IMR-90 (cell line): Measurements from ENCODE around the gene PYGB. TPM values are rescaled to one million over a fixed set of nuclear protein-coding genes. Genes with fewer than 3 reads are reported as not detected.
A peak's percentile ranks its signal among the peaks of the same experiment; 100 is the strongest.

Source experiments
- ATAC-seq: fragments of 200-7000 bp; cut with Tn5 transposase; 2 replicates; pipeline ENCODE4 v1.9.1; 2020; ENCODE audit warnings: low read depth, mild to moderate bottlenecking, moderate library complexity
- BruUV-seq: library from RNA; stranded (reverse); fragments of 400-500 nt; replicated peaks from 2 replicates; lab custom pipeline; 2021; lab: Mats Ljungman, UMichigan
- CTCF ChIA-PET: fragments of 300-600 bp; formaldehyde crosslinking; extraction: SDS; loops from one replicate; lab custom pipeline; 2021; ENCODE audit warnings: antibody characterized with exemption; lab: Yijun Ruan, JAX
- POLR2A ChIA-PET: fragments of 300-600 bp; sonication (Branson Sonifier 250); formaldehyde crosslinking; loops from one replicate; lab custom pipeline; 2022; ENCODE audit warnings: antibody characterized with exemption; ENCODE audit not compliant: unreplicated experiment; lab: Charles Lee
- DNase-seq: peaks from one replicate; pipeline ENCODE4 v3.0.0; 2013
- H2AFZ ChIP-seq: replicated peaks from 2 replicates; pipeline ENCODE3; 2013; ENCODE audit warnings: low read length, mild to moderate bottlenecking; ENCODE audit not compliant: poor library complexity
- H2AK5ac ChIP-seq: 2 replicates; pipeline ENCODE4 v1.6.1; 2013; ENCODE audit warnings: low read depth, low read length, inconsistent platforms
- H2AK9ac ChIP-seq: replicated peaks from 2 replicates; pipeline ENCODE3; 2013; ENCODE audit warnings: mild to moderate bottlenecking, low read depth, low read length, moderate library complexity; ENCODE audit not compliant: poor library complexity
- H2BK120ac ChIP-seq: 2 replicates; pipeline ENCODE4 v1.6.1; 2013; ENCODE audit warnings: low read depth, low read length, inconsistent platforms
- H2BK15ac ChIP-seq: 3 replicates; pipeline ENCODE4 v1.6.1; 2013; ENCODE audit warnings: low read depth, low read length, inconsistent platforms
- H2BK20ac ChIP-seq: 2 replicates; pipeline ENCODE4 v1.6.1; 2013; ENCODE audit warnings: low read depth, mild to moderate bottlenecking, inconsistent platforms, low read length, moderate library complexity
- H2BK5ac ChIP-seq: 2 replicates; pipeline ENCODE4 v1.6.1; 2013; ENCODE audit warnings: mild to moderate bottlenecking, low read depth, low read length, inconsistent platforms; ENCODE audit not compliant: poor library complexity, severe bottlenecking
- H3K14ac ChIP-seq: replicated peaks from 2 replicates; pipeline ENCODE4 v1.6.1; 2013; ENCODE audit warnings: low read depth, low read length, inconsistent platforms
- H3K18ac ChIP-seq: 2 replicates; pipeline ENCODE4 v1.6.1; 2013; ENCODE audit warnings: low read depth, low read length, control low read depth
- H3K23ac ChIP-seq: 2 replicates; pipeline ENCODE4 v1.6.1; 2013; ENCODE audit warnings: low read depth, low read length, inconsistent platforms
- H3K27ac ChIP-seq: 2 replicates; pipeline ENCODE4 v1.5.1; 2013; ENCODE audit warnings: mild to moderate bottlenecking, control low read depth, low read length; ENCODE audit not compliant: insufficient read depth
- H3K27me3 ChIP-seq: 2 replicates; pipeline ENCODE4 v1.6.1; 2013; ENCODE audit warnings: low read length; ENCODE audit not compliant: control insufficient read depth, insufficient read depth
- H3K36me3 ChIP-seq: 2 replicates; pipeline ENCODE4 v1.6.1; 2013; ENCODE audit warnings: low read length, mixed read lengths; ENCODE audit not compliant: control insufficient read depth, insufficient read depth
- H3K4ac ChIP-seq: 2 replicates; pipeline ENCODE4 v1.6.1; 2013; ENCODE audit warnings: low read depth, low read length, inconsistent platforms
- H3K4me1 ChIP-seq: 2 replicates; pipeline ENCODE4 v1.6.1; 2013; ENCODE audit warnings: low read length, mixed read lengths; ENCODE audit not compliant: control insufficient read depth, insufficient read depth
- H3K4me2 ChIP-seq: 2 replicates; pipeline ENCODE4 v1.6.1; 2013; ENCODE audit warnings: low read depth, mild to moderate bottlenecking, control low read depth, low read length, moderate library complexity
- H3K4me3 ChIP-seq: 2 replicates; pipeline ENCODE4 v1.5.1; 2013; ENCODE audit warnings: low read depth, mild to moderate bottlenecking, control low read depth, low read length, moderate library complexity; ENCODE audit not compliant: insufficient read depth
- H3K56ac ChIP-seq: 2 replicates; pipeline ENCODE4 v1.6.1; 2013; ENCODE audit warnings: low read length, inconsistent platforms; ENCODE audit not compliant: insufficient read depth; ENCODE audit errors: extremely low read depth
- H3K79me1 ChIP-seq, 2 experiments: 2 replicates each; pipeline ENCODE4 v1.6.1; 2013; ENCODE audit warnings: low read length in 2 of 2, inconsistent platforms in 1 of 2, low read depth in 1 of 2
- H3K9ac ChIP-seq: 2 replicates; pipeline ENCODE4 v1.6.1; 2013; ENCODE audit warnings: low read depth, low read length, control low read depth
- H3K9me1 ChIP-seq: 2 replicates; pipeline ENCODE4 v1.6.1; 2013; ENCODE audit warnings: low read length, inconsistent platforms; ENCODE audit not compliant: insufficient read depth
- H3K9me3 ChIP-seq: 2 replicates; pipeline ENCODE4 v1.6.1; 2013; ENCODE audit warnings: low read length; ENCODE audit not compliant: control insufficient read depth, insufficient read depth
- H4K20me1 ChIP-seq: 2 replicates; pipeline ENCODE4 v1.6.1; 2013; ENCODE audit warnings: low read length, inconsistent platforms; ENCODE audit not compliant: insufficient read depth
- H4K5ac ChIP-seq: 2 replicates; pipeline ENCODE4 v1.6.1; 2013; ENCODE audit warnings: mild to moderate bottlenecking, low read depth, low read length, control low read depth
- H4K8ac ChIP-seq, 2 experiments: 2 replicates each; pipeline ENCODE4 v1.6.1; 2013; ENCODE audit warnings: low read depth in 2 of 2, low read length in 2 of 2, control low read depth in 1 of 2, inconsistent platforms in 1 of 2
- H4K91ac ChIP-seq: 2 replicates; pipeline ENCODE4 v1.6.1; 2013; ENCODE audit warnings: low read depth, low read length, inconsistent platforms; ENCODE audit not compliant: insufficient read depth
- BHLHE40 ChIP-seq: fragments of 150-350 bp; IDR thresholded peaks from 2 replicates; pipeline ENCODE4 v1.6.1; 2016; ENCODE audit warnings: mild to moderate bottlenecking, low read depth, low read length
- CEBPB ChIP-seq: IDR thresholded peaks from 2 replicates; pipeline ENCODE4 v1.6.1; 2012; ENCODE audit warnings: low read depth, low read length, improper control_type of control experiment
- CHD1 ChIP-seq: IDR thresholded peaks from 2 replicates; pipeline ENCODE4 v1.6.1; 2012; ENCODE audit warnings: low read depth, low read length, improper control_type of control experiment
- CTCF ChIP-seq: conservative IDR thresholded peaks from 2 replicates; pipeline ENCODE4 v1.5.1; 2012; ENCODE audit warnings: mild to moderate bottlenecking, low read depth, low read length, improper control_type of control experiment
- ELK1 ChIP-seq: fragments of 150-350 bp; IDR thresholded peaks from 2 replicates; pipeline ENCODE4 v1.6.1; 2016; ENCODE audit warnings: low read depth, mild to moderate bottlenecking, low read length, moderate library complexity, borderline replicate concordance
- FOS ChIP-seq: fragments of 150-350 bp; IDR thresholded peaks from 2 replicates; pipeline ENCODE4 v1.6.1; 2016; ENCODE audit warnings: low read depth, low read length
- MAFK ChIP-seq: IDR thresholded peaks from 2 replicates; pipeline ENCODE4 v1.6.1; 2012; ENCODE audit warnings: low read depth, low read length, improper control_type of control experiment
- MAZ ChIP-seq: IDR thresholded peaks from 2 replicates; pipeline ENCODE4 v1.6.1; 2012; ENCODE audit warnings: low read depth, mild to moderate bottlenecking, low read length, improper control_type of control experiment, moderate library complexity, borderline replicate concordance
- MXI1 ChIP-seq: IDR thresholded peaks from 2 replicates; pipeline ENCODE4 v1.6.1; 2012; ENCODE audit warnings: low read depth, mild to moderate bottlenecking, low read length, moderate library complexity, borderline replicate concordance
- POLR2A ChIP-seq: IDR thresholded peaks from 2 replicates; pipeline ENCODE4 v1.6.1; 2012; ENCODE audit warnings: mild to moderate bottlenecking, low read depth, low read length
- RAD21 ChIP-seq: IDR thresholded peaks from 2 replicates; pipeline ENCODE4 v1.6.1; 2012; ENCODE audit warnings: low read length, improper control_type of control experiment
- RCOR1 ChIP-seq: IDR thresholded peaks from 2 replicates; pipeline ENCODE4 v1.6.1; 2012; ENCODE audit warnings: mild to moderate bottlenecking, low read length, improper control_type of control experiment; ENCODE audit not compliant: insufficient replicate concordance
- SMC3 ChIP-seq: fragments of 150-350 bp; IDR thresholded peaks from 2 replicates; pipeline ENCODE4 v1.6.1; 2016; ENCODE audit warnings: low read depth, mild to moderate bottlenecking, antibody characterized with exemption, low read length, moderate library complexity
- WGBS, 2 experiments: methylation state at CpG; one replicate each; pipeline versions ENCODE4 v1.1.5 to v1.1.7; 2013; ENCODE audit warnings: missing lambda C conversion rate in 2 of 2; ENCODE audit not compliant: insufficient read length in 1 of 2; ENCODE audit errors: extremely low coverage in 2 of 2; 5-methylcytosine and 5-hydroxymethylcytosine counted together
- dilution Hi-C: fragments of 300-500 bp; cut with HindIII; formaldehyde crosslinking; loops from one replicate; pipeline ENCODE4 v1.14.3; 2018; ENCODE audit warnings: low sequenced_read_pairs; ENCODE audit not compliant: unreplicated experiment
- in situ Hi-C: fragments of 300-500 bp; cut with MboI; formaldehyde crosslinking; loops from 3 replicates; pipeline ENCODE4 v1.14.3; 2019; ENCODE audit warnings: low sequenced_read_pairs, inconsistent platforms, mixed read lengths
- intact Hi-C: fragments of 100-400 bp; cut with micrococcal nuclease; formaldehyde crosslinking; loops from 2 replicates; pipeline ENCODE4 v1.10.0; 2022
- polyA plus RNA-seq, 3 experiments: library from polyadenylated mRNA; depleted of rRNA; stranded (reverse); fragments of >200 nt; gene quantifications; 2 replicates each; pipeline ENCODE4 v1.2.3, GENCODE V29; 2012; ENCODE audit warnings: low replicate concordance in 1 of 3
- total RNA-seq: library from RNA; depleted of rRNA; stranded (reverse); fragments of >200 nt; gene quantifications from 2 replicates; pipeline ENCODE4 v1.2.3, GENCODE V29; 2012

PYGB gene
- total and polyA plus RNA-seq, 2 of the 4 experiments (the other 2 are of a cell fraction) = 72.4 to 83.1 TPM

DNA sequence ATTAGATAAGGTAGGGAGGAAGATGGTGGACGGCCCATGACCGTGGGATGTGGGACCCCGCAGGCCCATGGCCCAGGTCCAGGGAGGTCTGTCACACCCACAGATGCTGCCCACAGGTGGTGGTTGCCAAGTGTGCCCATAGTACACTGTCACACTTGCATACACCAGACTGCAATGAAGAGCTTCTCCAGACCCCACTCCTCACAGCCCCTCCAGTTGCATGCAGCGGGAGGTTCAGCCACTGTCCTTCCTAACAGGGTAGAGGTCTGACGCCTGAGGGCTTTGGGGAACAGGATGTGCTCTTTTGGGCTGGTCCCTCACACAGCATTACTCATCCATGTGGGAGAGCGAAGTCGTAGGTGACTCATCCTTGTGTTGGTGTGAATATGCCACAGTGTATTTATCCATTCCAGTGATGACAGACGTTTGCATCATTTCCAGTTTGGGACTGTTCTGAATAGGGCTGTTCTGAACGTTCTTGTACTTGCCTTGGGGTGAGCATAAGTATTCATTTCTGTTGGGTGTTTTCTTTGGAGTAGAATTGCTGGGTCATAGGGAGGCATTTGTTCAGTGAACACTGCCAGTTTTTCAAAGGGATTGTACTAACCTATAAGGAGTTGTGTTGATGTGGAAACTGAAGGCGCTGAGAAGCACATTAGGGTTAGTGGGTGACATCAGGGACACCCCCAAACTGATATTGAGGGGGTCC lies 10.1 kb upstream of the PYGB start (continued):
- TF ChIP-seq CTCF = no peak

- peak overlapping the region; percentile 51; the same call in 1 of the 2 replicates for H3K9ac ChIP-seq
- ChIA-PET CTCF (no interaction called here), POLR2A (no interaction called here)
- peaks cover 17% of the 10 kb centered on the region for H3K4me1 ChIP-seq
- H3K23ac ChIP-seq = peak overlapping the region; percentile 94
- intact Hi-C loops (no loop called here), dilution Hi-C loops (no loop called here), in situ Hi-C loops (no loop called here)
- H4K8ac ChIP-seq = peak overlapping the region; percentile 41 to 87
- peak overlapping the region; percentile 90 for H2AK9ac ChIP-seq
- peak overlapping the region; percentile 77 for H3K18ac ChIP-seq
- H4K5ac ChIP-seq = peak overlapping the region; percentile 55
- H3K56ac ChIP-seq = peak overlapping the region; percentile 98
- peak overlapping the region; percentile 99 for H2AK5ac ChIP-seq
- peak overlapping the region; percentile 91 for H3K27ac ChIP-seq
- no peak overlapping the region for H3K4me3 ChIP-seq
- H3K4me2 ChIP-seq = peak overlapping the region; percentile 23
- no peaks in the 10 kb centered on the region for H3K9me3 ChIP-seq
- DNase-seq = peak; percentile 73
- WGBS, 2 experiments = no CpG with 5 or more reads among the region's 12 CpGs
- H3K27me3 ChIP-seq = no peaks in the 10 kb centered on the region
- H4K91ac ChIP-seq = peak overlapping the region; percentile 100
- no TSS peak for BruUV-seq
- peak overlapping the region; percentile 94 for H3K14ac ChIP-seq
- peak overlapping the region; percentile 71 for H2AFZ ChIP-seq
- H2BK5ac ChIP-seq = peak overlapping the region; percentile 94
- peak overlapping the region; percentile 98 for H3K4ac ChIP-seq
- H3K9me1 ChIP-seq = peaks cover 40% of the 10 kb centered on the region
- peak overlapping the region; percentile 98 for H2BK15ac ChIP-seq
- ATAC-seq = peak; percentile 28
- peak overlapping the region; percentile 98 for H2BK20ac ChIP-seq
- peaks cover 0 to 19% of the 10 kb centered on the region in 2 experiments; a peak in 2 of 4 replicates for H3K79me1 ChIP-seq
- H4K20me1 ChIP-seq = no peaks in the 10 kb centered on the region
- H2BK120ac ChIP-seq = peak overlapping the region; percentile 99
- H3K36me3 ChIP-seq = no peaks in the 10 kb centered on the region
- TF ChIP-seq MXI1 = 0 out of 2 replicates have a peak, but pooled peaks have one; percentile 17
- TF ChIP-seq MAZ = no peak
- peak; percentile 59 for TF ChIP-seq CEBPB
- TF ChIP-seq MAFK = no peak
- peak; percentile 14; the same call in 1 of the 2 replicates for TF ChIP-seq FOS
- no peak for TF ChIP-seq ELK1
- no peak for TF ChIP-seq RCOR1
- TF ChIP-seq RAD21 = no peak
- TF ChIP-seq CHD1 = no peak
- TF ChIP-seq BHLHE40 = no peak
- no peak for TF ChIP-seq SMC3
- TF ChIP-seq POLR2A = no peak; the same call in 1 of the 2 replicates
Measured at GRCh38 chr20:25238319-25239037, 9.4 kb upstream of the PYGB start.
